GM18858 (cell line): ENCODE results near the gene PNMA8A.
"Not testable (repeated sequence)": the region's sequence is repeated elsewhere in the genome, so short reads cannot be mapped to it uniquely, and the experiment has no call there.

Source experiments
- ATAC-seq: cut with Tn5 transposase; IDR thresholded peaks from one replicate; pipeline ENCODE4 v1.9.1; 2021; ENCODE audit not compliant: unreplicated experiment

Gene PNMA8A

GRCh38 chr19:46469541-46470185 is 1.7 kb downstream of the PNMA8A start:
- no peak for ATAC-seq

GRCh38 chr19:46466536-46467196 is 4.7 kb downstream of the PNMA8A start:
- ATAC-seq, result no peak

DNA sequence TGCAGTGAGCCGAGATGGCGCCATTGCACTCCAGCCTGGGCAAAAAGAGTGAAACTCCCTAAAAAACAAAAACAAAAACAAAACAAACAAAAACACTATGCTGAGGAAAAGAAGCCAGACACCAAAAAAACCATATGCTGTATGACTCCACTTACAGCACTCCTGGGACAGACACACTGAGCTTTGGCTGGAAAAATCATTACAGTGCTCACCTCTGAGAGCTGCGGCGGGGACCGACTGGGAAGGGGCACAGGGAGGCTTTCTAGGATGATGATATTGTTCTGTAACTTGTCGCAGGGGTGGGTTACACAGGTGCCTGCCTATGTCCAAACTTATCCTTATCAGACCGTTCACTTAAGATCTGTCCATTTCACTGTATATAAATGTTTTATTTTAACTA is 7.8 kb downstream of the PNMA8A start:
- ATAC-seq, result no peak

- no peak for ATAC-seq
Observed at GRCh38 chr19:46461537-46461936, 9.8 kb downstream of the PNMA8A start.

DNA sequence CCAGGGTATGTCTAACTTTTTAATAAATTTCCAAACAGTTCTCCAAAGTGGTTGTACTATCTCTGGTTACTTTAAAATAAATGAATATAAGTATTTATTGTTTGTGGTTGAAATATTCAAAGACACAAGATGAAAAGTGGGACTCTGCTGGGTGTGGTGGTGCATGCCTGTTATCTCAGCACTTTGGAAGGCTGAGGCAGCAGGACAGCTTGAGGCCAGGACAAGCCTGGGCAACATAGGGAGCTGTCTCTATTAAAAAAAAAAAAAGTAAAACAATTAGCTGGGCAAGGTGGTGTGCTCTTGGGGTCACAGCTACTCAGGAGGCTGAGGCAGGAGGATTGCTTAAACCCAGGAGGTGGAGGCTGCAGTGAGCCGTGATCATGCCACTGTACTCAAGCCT is 10.4 kb downstream of the PNMA8A start:
- no peak for ATAC-seq

GRCh38 chr19:46460055-46460454 is 11.3 kb downstream of the PNMA8A start:
- no peak for ATAC-seq

GRCh38 chr19:46456930-46457329 is 14.4 kb downstream of the PNMA8A start:
- no peak for ATAC-seq

DNA sequence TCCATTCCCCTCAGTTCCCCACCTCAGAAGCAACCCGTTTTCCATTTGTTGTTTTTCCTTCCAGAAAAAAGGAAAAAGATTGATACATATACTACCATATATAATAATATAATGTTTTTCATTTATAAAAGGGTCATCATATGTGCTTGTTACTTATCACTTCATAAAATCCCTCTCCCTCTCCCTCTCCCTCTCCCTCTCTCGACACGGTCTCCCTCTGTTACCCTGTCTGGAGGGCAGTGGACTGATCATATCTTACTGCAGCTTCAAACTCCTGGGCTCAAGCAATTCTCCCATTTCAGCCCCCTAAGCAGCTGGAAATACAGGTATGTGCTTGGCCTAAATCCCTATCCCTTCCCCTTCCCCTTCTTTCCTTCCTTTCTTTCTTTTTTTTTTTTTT is 17.1 kb downstream of the PNMA8A start:
- ATAC-seq, result no peak

DNA sequence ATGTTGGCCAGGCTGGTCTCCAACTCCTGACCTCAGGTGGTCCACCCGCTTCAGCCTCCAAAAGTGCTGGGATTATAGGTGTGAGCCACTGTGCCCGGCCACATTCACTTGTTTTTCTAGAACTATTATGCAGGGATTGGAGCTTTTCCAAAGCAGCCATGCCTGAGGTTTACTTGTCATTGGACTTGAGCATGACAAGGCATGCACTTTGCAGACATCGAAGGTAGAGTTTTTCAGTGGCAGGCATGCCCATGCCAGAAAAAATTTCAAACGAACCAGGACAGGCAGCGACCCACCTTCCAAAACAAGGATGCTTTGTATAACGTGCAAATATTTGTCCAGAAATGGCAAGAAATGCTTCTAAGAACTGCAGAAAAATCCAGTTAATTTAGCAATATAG is 17.7 kb downstream of the PNMA8A start:
- no peak for ATAC-seq

- ATAC-seq, result no peak
Observed at GRCh38 chr19:46452186-46452585, 19.2 kb downstream of the PNMA8A start.

DNA sequence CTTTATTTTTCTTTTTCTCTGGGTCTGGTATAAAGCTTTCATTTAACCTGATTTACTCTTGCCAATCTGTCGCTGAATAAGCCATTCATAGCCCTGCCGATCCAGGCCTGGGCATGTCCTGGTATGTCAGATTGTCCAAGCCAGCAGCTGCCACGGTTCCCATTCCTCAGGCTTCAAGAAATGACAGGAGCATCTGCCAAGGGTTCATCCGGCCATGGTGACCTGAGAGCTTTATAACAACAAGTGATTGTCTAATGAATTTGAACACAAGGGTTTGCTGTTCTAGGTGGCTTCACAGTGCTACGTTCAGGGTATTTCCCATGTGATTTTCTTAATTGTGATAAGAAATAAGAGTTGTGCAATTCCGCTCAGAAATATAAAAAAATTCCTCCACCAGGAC is 20.0 kb downstream of the PNMA8A start:
- ATAC-seq, result no peak

DNA sequence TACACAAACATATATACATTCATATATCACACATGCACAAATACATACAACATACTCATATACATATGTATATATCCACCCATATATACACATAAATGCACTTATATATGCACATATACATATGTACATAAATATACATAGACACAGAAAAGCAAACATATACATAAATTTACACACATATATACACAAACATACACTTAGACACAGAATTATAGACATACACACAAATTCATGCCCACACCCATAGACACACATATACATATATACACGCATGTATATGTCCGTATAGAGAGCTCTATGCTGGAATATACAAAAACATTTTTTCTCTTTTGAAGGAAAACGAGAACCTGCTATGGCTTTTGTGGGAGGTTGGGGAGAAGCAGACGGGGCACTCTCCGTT is 20.6 kb downstream of the PNMA8A start:
- no peak for ATAC-seq

GRCh38 chr19:46449228-46449627 is 22.1 kb downstream of the PNMA8A start:
- ATAC-seq, result no peak

- ATAC-seq, result no peak
Observed at GRCh38 chr19:46448601-46449000, 22.8 kb downstream of the PNMA8A start.

- ATAC-seq, result no peak
Observed at GRCh38 chr19:46447824-46448223, 23.5 kb downstream of the PNMA8A start.

DNA sequence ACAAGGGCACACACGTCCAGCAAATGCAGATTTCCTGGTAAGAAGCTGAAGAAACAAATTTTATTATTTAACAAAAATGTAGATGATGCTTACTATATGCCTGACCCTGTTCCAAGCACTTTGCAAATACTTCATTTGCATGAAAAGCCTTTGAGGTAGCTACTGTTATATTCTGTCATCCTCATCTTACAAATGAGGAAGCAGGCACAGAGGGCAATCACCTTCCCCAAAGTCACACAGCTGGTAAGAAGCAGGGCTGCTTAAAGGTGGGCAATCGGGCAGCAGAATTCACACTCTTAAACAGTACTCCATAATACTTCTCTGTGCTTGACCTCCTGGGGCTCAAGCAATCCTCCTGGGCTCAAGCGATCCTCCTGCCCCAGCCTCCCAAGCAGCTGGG is 24.4 kb downstream of the PNMA8A start:
- no peak for ATAC-seq

GRCh38 chr19:46446021-46446420 is 25.3 kb downstream of the PNMA8A start:
- ATAC-seq, result no peak

DNA sequence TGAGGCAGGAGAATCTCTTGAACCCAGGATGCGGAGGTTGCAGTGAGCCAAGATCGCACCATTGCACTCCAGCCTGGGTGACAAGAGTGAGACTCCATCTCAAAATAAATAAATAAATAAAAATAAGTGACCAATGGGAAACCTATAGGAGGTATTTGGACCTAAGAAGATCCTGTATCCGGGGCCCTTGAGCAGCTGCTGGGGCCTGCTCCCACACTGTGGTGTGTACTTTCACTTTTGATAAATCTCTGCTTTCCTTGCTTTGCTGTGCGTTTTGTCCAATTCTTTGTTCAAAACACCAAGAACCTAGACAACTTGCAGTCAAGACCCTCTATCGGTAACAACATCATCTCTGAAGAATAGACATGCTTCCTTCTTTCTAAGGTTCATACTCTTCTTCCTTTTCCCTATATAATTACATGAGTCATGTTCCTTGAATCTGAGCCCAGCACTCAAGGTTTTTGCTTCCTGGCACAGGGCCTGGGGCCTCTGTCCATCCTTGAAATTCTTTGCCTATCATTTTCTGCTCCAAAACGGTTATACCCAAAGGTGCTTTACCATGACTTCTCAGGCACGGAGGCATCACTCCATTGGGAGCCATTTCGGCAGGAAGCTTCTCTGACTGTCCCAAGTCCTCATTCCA is 28.4 kb downstream of the PNMA8A start:
- no peak for ATAC-seq

DNA sequence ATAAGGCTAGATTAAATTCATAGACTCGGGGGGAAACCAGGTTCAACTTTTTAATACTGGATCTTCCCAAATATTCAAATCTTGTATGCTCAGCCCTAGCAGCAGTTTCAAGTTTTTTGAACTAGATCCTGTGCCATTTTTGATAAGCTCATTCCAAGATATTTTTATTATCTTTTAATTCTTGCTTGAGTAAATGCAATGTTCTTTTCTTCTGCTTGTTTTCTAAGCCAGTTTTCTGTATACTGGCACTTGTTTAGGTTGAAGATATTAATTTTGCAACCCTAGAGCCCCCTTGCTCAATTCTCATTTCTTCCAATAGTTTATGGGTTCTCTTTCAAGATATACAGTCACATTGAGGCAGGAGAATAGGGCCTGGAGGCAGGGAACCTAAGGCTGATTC is 29.5 kb downstream of the PNMA8A start:
- no peak for ATAC-seq

GRCh38 chr19:46435689-46436088 is 35.7 kb downstream of the PNMA8A start:
- ATAC-seq, result not testable (repeated sequence)

DNA sequence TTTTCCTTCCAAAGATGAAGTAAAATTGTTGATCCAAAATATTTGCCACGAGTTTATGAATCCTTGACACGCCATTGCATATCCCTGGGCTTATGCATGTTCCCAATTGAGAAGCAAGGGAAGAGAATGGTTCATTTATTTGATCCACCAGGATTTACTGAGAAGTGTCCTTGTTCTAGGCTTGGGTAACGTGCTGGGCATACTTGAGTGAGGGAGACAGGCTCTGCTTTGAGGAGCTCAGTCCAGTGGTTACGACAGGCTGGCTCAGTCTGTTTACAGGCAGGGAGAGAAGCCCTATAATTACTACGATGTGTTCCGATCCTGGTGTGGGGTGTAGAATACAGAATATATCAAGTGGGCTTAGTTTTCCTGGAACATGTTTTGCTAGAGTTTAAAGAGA is 36.4 kb downstream of the PNMA8A start:
- ATAC-seq, result no peak

GRCh38 chr19:46433470-46433869 is 37.9 kb downstream of the PNMA8A start:
- ATAC-seq, result not testable (repeated sequence)
